GM12878 (cell line): ENCODE measurements around the gene FBN2.

ENCODE experiments used
- CTCF ChIP-seq, 3 experiments: IDR thresholded peaks in 2 of 3; conservative IDR thresholded peaks in 1 of 3; 2 replicates each; pipeline ENCODE4 v1.5.1; 2011; ENCODE audit warnings: low read depth in 3 of 3, low read length in 3 of 3, mild to moderate bottlenecking in 3 of 3, control low read depth in 2 of 3, moderate library complexity in 2 of 3, inconsistent platforms in 1 of 3, mixed read lengths in 1 of 3; ENCODE audit not compliant: control insufficient read depth in 2 of 3, insufficient read depth in 1 of 3; ENCODE audit errors: extremely low read depth in 1 of 3
- EP300 ChIP-seq, 2 experiments: fragments of 150-350 bp in 1 of 2; IDR thresholded peaks; 2 replicates each; pipeline ENCODE4 v1.6.1; 2011 to 2012; ENCODE audit warnings: low read depth in 2 of 2, low read length in 2 of 2, borderline replicate concordance in 1 of 2, improper control_type of control experiment in 1 of 2, inconsistent platforms in 1 of 2; ENCODE audit not compliant: control insufficient read depth in 1 of 2
- POLR2A ChIP-seq: IDR thresholded peaks from 2 replicates; pipeline ENCODE4 v1.6.1; 2011; ENCODE audit warnings: low read depth, mild to moderate bottlenecking, low read length
- SP1 ChIP-seq: IDR thresholded peaks from one replicate; pipeline ENCODE4 v1.6.1; 2011; ENCODE audit warnings: low read depth, low read length
- TCF7 ChIP-seq: IDR thresholded peaks from 2 replicates; pipeline ENCODE4 v1.6.1; 2014; ENCODE audit warnings: antibody characterized with exemption, borderline replicate concordance
- YY1 ChIP-seq: IDR thresholded peaks from 2 replicates; pipeline ENCODE4 v1.6.1; 2011; ENCODE audit warnings: low read depth, mild to moderate bottlenecking, low read length
- ZNF207 ChIP-seq: fragments of 450-650 bp; IDR thresholded peaks from 2 replicates; pipeline ENCODE4 v1.6.1; 2014; ENCODE audit warnings: antibody characterized with exemption, mild to moderate bottlenecking, borderline replicate concordance
- TF ChIP-seq, protein P1 (sequence below): IDR thresholded peaks from 2 replicates; pipeline ENCODE4 v1.6.1; 2012; ENCODE audit warnings: low read depth, low read length, improper control_type of control experiment

GRCh38 chr5:128546658-128547281 lies 8.7 kb upstream of the FBN2 start:
- no peak for TF ChIP-seq EP300 (IDR thresholded peaks at IDR 0.05; ENCODE audit: borderline replicate concordance in 1 of 2, control insufficient read depth in 1 of 2, low read depth in 2 of 2, low read length in 2 of 2)
- TF ChIP-seq, protein P1, sequence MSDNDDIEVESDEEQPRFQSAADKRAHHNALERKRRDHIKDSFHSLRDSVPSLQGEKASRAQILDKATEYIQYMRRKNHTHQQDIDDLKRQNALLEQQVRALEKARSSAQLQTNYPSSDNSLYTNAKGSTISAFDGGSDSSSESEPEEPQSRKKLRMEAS, result no peak
- TF ChIP-seq POLR2A, result no peak
- no peak for TF ChIP-seq CTCF (IDR thresholded peaks at IDR 0.05 in 2 of 3, conservative IDR thresholded peaks at IDR 0.05 in 1 of 3; ENCODE audit: control insufficient read depth in 2 of 3, extremely low read depth in 1 of 3, insufficient read depth in 1 of 3, low read depth in 3 of 3, low read length in 3 of 3)
- no peak for TF ChIP-seq ZNF207
- no peak for TF ChIP-seq YY1
- no peak for TF ChIP-seq TCF7
- no peak for TF ChIP-seq SP1
